Aorta (tissue), 5 donors: ENCODE measurements around the gene EMC6. TPM values are rescaled to one million over a fixed set of nuclear protein-coding genes. Genes with fewer than 3 reads are reported as not detected.

Experiments
- ATAC-seq: fragments of 200-7000 bp; cut with Tn5 transposase; one replicate; pipeline ENCODE4 v1.9.1; 2022; ENCODE audit warnings: moderate library complexity; ENCODE audit not compliant: low FRiP score
- DNase-seq, 2 donors: peaks; one replicate each; pipeline ENCODE4 v3.0.0-alpha.2; 2020
- H3K27ac ChIP-seq, 2 donors: one replicate each; pipeline ENCODE4 v1.5.1; 2013; ENCODE audit warnings: low read length in 2 of 2, mild to moderate bottlenecking in 2 of 2, moderate library complexity in 2 of 2, control low read depth in 1 of 2, inconsistent platforms in 1 of 2, low read depth in 1 of 2
- H3K27me3 ChIP-seq, 2 donors: one replicate each; pipeline ENCODE4 v1.6.1; 2013; ENCODE audit warnings: control low read depth in 1 of 2, low read length in 1 of 2, mild to moderate bottlenecking in 1 of 2, moderate library complexity in 1 of 2; ENCODE audit not compliant: insufficient read depth in 2 of 2, control insufficient read depth in 1 of 2
- H3K36me3 ChIP-seq, 2 donors: one replicate each; pipeline ENCODE4 v1.6.1; 2013; ENCODE audit warnings: control low read depth in 1 of 2, low read length in 1 of 2, mild to moderate bottlenecking in 1 of 2; ENCODE audit not compliant: insufficient read depth in 2 of 2, control insufficient read depth in 1 of 2
- H3K4me1 ChIP-seq, 2 donors: one replicate each; pipeline ENCODE4 v1.6.1; 2013; ENCODE audit warnings: low read length in 2 of 2, control low read depth in 1 of 2, mild to moderate bottlenecking in 1 of 2, moderate library complexity in 1 of 2; ENCODE audit not compliant: insufficient read depth in 2 of 2, control insufficient read depth in 1 of 2
- H3K4me3 ChIP-seq, 2 donors: one replicate each; pipeline ENCODE4 v1.5.1; 2013; ENCODE audit warnings: low read length in 2 of 2, control low read depth in 1 of 2, mild to moderate bottlenecking in 1 of 2
- H3K9me3 ChIP-seq: one replicate; pipeline ENCODE4 v1.6.1; 2013; ENCODE audit warnings: mild to moderate bottlenecking, low read length; ENCODE audit not compliant: control insufficient read depth
- WGBS, 2 donors: extraction: QIAGEN DNeasy Blood & Tissue Kit; methylation state at CpG; one replicate each; pipeline ENCODE4 v1.1.7; 2013; 5-methylcytosine and 5-hydroxymethylcytosine counted together
- intact Hi-C, 2 donors: fragments of 100-400 bp; cut with DNase I; formaldehyde crosslinking; loops; one replicate each; pipeline versions ENCODE4 v1.14.2 to v1.15.0; 2022
- long read RNA-seq, 2 donors: library from polyadenylated mRNA; unstranded; transcript quantifications; one replicate each; pipeline ENCODE4 v2.0.0, GENCODE V29; 2020 to 2021
- polyA plus RNA-seq, 2 donors: library from polyadenylated mRNA; stranded (reverse); fragments of 200-250 nt; gene quantifications; one replicate each; pipeline ENCODE4 v1.2.3, GENCODE V29; 2013
- total RNA-seq, 2 donors: library from RNA; stranded (reverse); fragmentation: NEBNext Ultra II Directional; extraction: Animal tissue kit (Norgen Biotek cat#: 25700); gene quantifications; one replicate each; pipeline ENCODE4 v1.2.1, GENCODE V29; 2021
- donor health status: healthy with polysubstance abuse.
- donor health status: Bipolar disorder and iron deficiency.
- donor health status: DM: no; HTN: no; CAD: no.
- donor health status: DM: no; HTN: no; CAD: no.
- donor health status: DM: yes; HTN: yes; CAD: no.

Gene EMC6
- total RNA-seq (10 to 100 TPM; 19.2 to 25.7 TPM), polyA plus RNA-seq (10 to 100 TPM; 33.1 to 48.5 TPM)
- long read RNA-seq, donor 1, transcript EMC6-201 (2 exons, 653 nt) = major isoform, 5 of 11 reads
- long read RNA-seq, donor 1, partial matches to known transcripts = 0 of 11 reads
- long read RNA-seq, donor 1, other reads (novel, unspliced or antisense) = 3 of 11 reads
- long read RNA-seq, donor 2, transcript EMC6-202 (2 exons, 762 nt) = major isoform, 5 of 10 reads
- long read RNA-seq, donor 2, partial matches to known transcripts = 0 of 10 reads
- long read RNA-seq, donor 2, other reads (novel, unspliced or antisense) = 3 of 10 reads

GRCh38 chr17:3668279-3669084 lies at the start of gene EMC6, which contains the start of gene TAX1BP3:
TSS of gene EMC6 (plus strand) at chr17:3668812. CDS start at chr17:3669147, 335 bp downstream.
TSS of gene TAX1BP3 (minus strand) at chr17:3668578. CDS start at chr17:3668526, 52 bp downstream.
- intact Hi-C loops = loop anchor here in 1 of 2 donors (1.0 to 5.0 kb wide), 3 partner anchors 8 to 54 kb away; partner anchors contain the start of genes CTNS, HASPIN and SHPK
- H3K27ac ChIP-seq = peak within 1 kb of the TSS; percentile 92 to 96

GRCh38 chr17:3621146-3621720 lies 47.4 kb upstream of the EMC6 start:
- no peak overlapping the region for H3K4me3 ChIP-seq
- H3K27me3 ChIP-seq = no peaks in the 10 kb centered on the region
- 95 to 99% methylated on average over 8 of the region's 8 CpGs for WGBS, 2 donors
- H3K9me3 ChIP-seq = no peaks in the 10 kb centered on the region
- DNase-seq (no peak), ATAC-seq (no peak)
- H3K36me3 ChIP-seq = peaks cover 6 to 12% of the 10 kb centered on the region in 2 donors
- H3K4me1 ChIP-seq = no peaks in the 10 kb centered on the region
- H3K27ac ChIP-seq = no peak overlapping the region
- intact Hi-C loops = no loop called here

More at GRCh38 chr17:3668279-3669084, at the start of gene EMC6, which contains the start of gene TAX1BP3:
- H3K4me3 ChIP-seq = peak within 1 kb of the TSS; percentile 70 to 73
- H3K36me3 ChIP-seq = no peaks in the 10 kb centered on the region
- 0% methylated on average over 84 to 89 of the region's 89 CpGs for WGBS, 2 donors
- H3K27me3 ChIP-seq = no peaks in the 10 kb centered on the region
- peak; percentile 98 for ATAC-seq
- H3K4me1 ChIP-seq = peaks cover 0 to 2% of the 10 kb centered on the region in 2 donors
- H3K9me3 ChIP-seq = no peaks in the 10 kb centered on the region
- DNase-seq = peak; percentile 99 to 100

GRCh38 chr17:3622977-3623594 lies 45.5 kb upstream of the EMC6 start:
- DNase-seq = no peak
- intact Hi-C loops = no loop called here
- Histone ChIP-seq H3K27me3 (no peaks in the 10 kb centered on the region), H3K9me3 (no peaks in the 10 kb centered on the region), H3K27ac (no peak overlapping the region), H3K36me3 (peaks cover 6 to 9% of the 10 kb centered on the region in 2 donors), H3K4me3 (no peak overlapping the region), H3K4me1 (no peaks in the 10 kb centered on the region)
- no peak for ATAC-seq
- 92 to 93% methylated on average over 16 of the region's 16 CpGs for WGBS, 2 donors

GRCh38 chr17:3626831-3627768 lies 41.5 kb upstream of the EMC6 start:
- Histone ChIP-seq H3K4me1 (no peaks in the 10 kb centered on the region), H3K27me3 (no peaks in the 10 kb centered on the region), H3K27ac (no peak overlapping the region), H3K9me3 (no peaks in the 10 kb centered on the region), H3K36me3 (peaks cover 0 to 6% of the 10 kb centered on the region in 2 donors), H3K4me3 (no peak overlapping the region)
- WGBS, 2 donors = 75 to 83% methylated on average over 16 of the region's 16 CpGs
- ATAC-seq (no peak), DNase-seq (no peak)
- intact Hi-C loops = no loop called here

GRCh38 chr17:3627769-3628167 lies 40.8 kb upstream of the EMC6 start:
- no peaks in the 10 kb centered on the region for H3K27me3 ChIP-seq
- ATAC-seq (no peak), DNase-seq (no peak)
- WGBS, 2 donors = 92 to 93% methylated on average over 11 of the region's 11 CpGs
- H3K4me1 ChIP-seq = no peaks in the 10 kb centered on the region
- H3K27ac ChIP-seq = no peak overlapping the region
- peaks cover 0 to 6% of the 10 kb centered on the region in 2 donors for H3K36me3 ChIP-seq
- H3K4me3 ChIP-seq = no peak overlapping the region
- intact Hi-C loops = no loop called here
- no peaks in the 10 kb centered on the region for H3K9me3 ChIP-seq

GRCh38 chr17:3630781-3631180 lies 37.8 kb upstream of the EMC6 start:
- intact Hi-C loops = no loop called here

GRCh38 chr17:3632287-3632686 lies 36.3 kb upstream of the EMC6 start:
- intact Hi-C loops = no loop called here
- Histone ChIP-seq H3K9me3 (no peaks in the 10 kb centered on the region), H3K36me3 (no peaks in the 10 kb centered on the region), H3K4me1 (no peaks in the 10 kb centered on the region), H3K27ac (no peak overlapping the region), H3K4me3 (no peak overlapping the region), H3K27me3 (no peaks in the 10 kb centered on the region)
- DNase-seq (peak in 1 of 2 donors; percentile 15), ATAC-seq (no peak)
- 98 to 99% methylated on average over 7 of the region's 7 CpGs for WGBS, 2 donors

More at GRCh38 chr17:3630781-3631180, 37.8 kb upstream of the EMC6 start:
- no peak overlapping the region for H3K4me3 ChIP-seq
- no peaks in the 10 kb centered on the region for H3K4me1 ChIP-seq
- 90% methylated on average over 10 of the region's 10 CpGs for WGBS, 2 donors
- peak in 1 of 2 donors; percentile 32 for DNase-seq
- H3K27me3 ChIP-seq = no peaks in the 10 kb centered on the region
- ATAC-seq = no peak
- no peaks in the 10 kb centered on the region for H3K36me3 ChIP-seq
- H3K9me3 ChIP-seq = no peaks in the 10 kb centered on the region
- no peak overlapping the region for H3K27ac ChIP-seq
